ENCODE measurements around the gene TMEM81.

TMEM81 gene

GRCh38 chr1:205057808-205058575, 26.3 kb downstream of the TMEM81 start:
- DNase-seq = no peak

DNA sequence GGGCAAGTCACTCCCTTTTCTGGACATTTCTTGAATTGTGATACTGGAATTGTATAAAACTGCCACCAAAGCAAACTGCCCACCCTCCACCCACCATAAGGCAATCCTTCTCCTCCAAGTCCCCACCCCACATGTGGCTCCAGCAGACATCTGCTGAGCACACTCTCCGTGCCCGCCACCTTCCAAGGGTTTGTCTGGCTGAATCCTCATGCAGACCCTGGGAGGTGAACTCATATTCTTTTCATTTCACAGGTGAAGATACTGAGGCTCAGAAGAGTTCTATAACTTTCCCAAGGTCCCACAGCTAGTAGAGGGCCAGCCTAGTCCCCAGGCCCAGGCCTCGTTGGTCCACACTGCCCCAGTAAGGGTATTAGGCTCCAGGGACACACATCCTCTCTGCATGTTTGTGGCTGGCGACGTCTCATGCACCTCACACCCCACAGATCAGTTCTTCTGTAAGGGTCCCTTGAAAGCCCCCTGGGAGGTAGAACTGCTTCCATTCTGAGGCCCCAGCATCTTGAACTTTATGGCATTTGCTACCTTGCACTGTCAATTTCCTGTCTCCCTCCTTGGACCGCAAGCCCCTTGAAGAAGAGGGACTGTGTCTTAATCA, 27.2 kb downstream of the TMEM81 start:
- DNase-seq = no peak

DNA sequence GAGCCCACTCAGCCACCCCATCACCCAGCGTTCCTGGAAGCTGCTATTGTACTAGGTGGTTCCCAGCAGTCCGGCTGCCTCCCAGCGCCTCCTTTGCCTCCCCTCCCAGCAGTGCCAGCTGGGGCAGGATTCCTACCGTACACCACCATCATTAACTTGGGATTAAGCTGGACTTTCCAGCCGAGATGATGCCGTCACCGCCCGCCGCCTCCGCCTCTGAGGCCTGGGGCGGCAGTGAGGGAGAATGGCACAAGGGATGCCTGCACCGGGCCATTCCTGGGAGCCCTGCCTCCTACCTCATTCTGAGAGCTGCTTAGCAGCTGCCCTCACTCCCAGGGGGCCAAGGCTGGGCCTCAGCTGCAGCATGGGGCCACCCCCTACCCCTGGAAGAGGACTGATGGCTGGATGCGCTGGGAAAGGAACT, 28.1 kb downstream of the TMEM81 start:
- no peak for DNase-seq

GRCh38 chr1:205054013-205054412, 30.2 kb downstream of the TMEM81 start:
- DNase-seq = no peak

DNA sequence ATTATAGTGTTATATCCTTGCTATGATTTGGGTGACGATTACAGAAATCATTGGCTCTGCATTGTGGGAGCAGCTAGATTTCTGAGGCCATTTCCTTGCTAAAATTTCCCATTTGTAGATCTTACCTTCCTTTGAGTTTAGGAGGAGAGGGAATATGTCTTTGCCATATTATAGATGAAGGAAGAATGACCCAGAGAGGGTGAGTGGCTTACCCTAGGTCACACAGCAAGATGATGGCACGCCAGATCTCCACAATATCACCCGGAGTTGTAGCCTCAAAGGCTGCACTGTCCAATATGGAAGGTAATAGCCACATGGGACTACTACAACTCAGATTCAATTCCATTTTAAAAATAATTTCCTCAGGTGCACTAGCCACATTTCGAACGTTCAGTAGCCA, 31.0 kb downstream of the TMEM81 start:
- DNase-seq = no peak

DNA sequence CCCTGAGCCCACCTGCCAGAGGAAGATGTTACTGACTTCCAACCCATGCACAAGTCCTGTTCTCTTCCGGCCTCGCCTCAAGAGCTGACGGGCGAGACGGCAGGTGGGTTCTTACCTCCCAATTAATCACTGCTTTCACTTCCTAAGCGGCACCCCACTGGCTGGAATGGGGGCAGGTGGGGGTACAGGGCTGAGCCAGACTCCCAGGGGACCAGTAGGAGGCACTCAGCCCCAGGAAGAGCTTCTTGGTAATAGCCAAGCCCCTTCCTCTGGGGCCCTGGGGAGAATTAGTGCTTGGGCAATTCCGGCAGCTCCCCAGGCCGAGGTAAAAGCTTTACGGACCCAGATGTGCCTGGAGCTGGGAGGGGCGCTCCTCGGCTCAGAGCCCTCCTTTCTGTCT, 31.6 kb downstream of the TMEM81 start:
- no peak for DNase-seq

- DNase-seq = no peak
Measured at GRCh38 chr1:205049479-205049878, 34.8 kb downstream of the TMEM81 start.

GRCh38 chr1:205048382-205048781, 35.9 kb downstream of the TMEM81 start:
- DNase-seq = no peak

DNA sequence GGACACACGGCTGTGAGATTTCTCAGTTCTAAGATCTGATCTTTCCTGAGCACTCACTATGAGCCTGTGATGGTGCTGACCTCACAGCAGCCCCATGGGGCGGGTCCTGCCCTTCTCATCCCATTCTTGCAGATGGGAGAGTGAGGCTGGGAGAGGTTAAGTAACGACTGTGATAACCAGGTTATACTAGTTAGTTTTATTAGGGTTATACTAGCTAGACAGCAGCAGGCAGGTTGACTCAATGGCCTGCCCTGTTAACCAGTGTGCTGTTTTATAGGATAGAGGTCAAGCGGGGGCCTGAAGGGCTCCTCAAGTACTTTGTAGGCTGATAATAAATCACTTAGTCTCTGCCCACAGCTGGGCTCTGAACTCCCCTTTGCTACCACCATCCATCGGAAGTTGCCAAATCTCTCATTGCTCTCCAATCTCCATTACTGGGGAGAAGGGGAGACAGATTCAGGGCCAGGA, 36.5 kb downstream of the TMEM81 start:
- no peak for DNase-seq

GRCh38 chr1:205046870-205047269, 37.4 kb downstream of the TMEM81 start:
- DNase-seq = no peak

GRCh38 chr1:205045146-205045545, 39.1 kb downstream of the TMEM81 start:
- DNase-seq = no peak

DNA sequence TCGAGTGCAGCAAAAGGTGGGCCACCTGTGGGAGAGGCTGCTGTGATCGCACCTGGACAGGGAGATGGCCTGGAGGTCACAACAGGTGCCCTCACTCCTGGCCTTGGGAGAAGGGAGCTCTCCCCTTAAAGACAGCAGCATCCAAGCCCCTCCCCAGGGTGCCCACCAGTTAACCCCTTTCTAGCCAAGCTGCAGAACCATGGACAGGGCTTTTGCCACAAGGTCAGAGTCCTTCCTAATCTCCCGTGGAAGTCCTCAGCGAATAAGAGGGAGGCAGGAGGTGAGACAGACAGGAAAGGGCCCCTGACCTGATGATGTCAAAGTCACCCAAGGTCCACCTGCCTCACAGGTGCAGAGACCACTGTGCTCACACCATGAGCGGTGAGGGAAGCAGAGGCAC, 39.5 kb downstream of the TMEM81 start:
- no peak for DNase-seq

DNA sequence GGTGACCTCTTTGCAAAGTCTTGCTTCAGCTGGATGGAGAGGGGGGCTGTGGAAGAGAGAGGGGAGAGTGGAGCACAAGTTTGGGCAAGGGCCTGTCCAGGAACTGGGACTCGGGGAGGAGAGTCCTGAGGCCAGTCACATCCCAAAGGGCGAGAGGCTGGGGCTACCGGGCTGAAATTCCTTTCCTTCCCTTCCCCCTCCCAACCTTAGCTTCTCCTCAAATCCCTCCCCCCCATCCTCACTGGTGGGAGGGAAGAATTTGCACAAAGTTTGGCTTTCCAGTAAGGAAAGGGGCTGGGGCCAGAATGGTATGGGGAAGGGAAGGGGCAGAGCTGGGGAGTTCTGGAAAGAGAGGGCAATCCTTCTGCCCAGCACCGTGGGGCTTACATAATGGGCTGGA, 40.4 kb downstream of the TMEM81 start:
- no peak for DNase-seq

DNA sequence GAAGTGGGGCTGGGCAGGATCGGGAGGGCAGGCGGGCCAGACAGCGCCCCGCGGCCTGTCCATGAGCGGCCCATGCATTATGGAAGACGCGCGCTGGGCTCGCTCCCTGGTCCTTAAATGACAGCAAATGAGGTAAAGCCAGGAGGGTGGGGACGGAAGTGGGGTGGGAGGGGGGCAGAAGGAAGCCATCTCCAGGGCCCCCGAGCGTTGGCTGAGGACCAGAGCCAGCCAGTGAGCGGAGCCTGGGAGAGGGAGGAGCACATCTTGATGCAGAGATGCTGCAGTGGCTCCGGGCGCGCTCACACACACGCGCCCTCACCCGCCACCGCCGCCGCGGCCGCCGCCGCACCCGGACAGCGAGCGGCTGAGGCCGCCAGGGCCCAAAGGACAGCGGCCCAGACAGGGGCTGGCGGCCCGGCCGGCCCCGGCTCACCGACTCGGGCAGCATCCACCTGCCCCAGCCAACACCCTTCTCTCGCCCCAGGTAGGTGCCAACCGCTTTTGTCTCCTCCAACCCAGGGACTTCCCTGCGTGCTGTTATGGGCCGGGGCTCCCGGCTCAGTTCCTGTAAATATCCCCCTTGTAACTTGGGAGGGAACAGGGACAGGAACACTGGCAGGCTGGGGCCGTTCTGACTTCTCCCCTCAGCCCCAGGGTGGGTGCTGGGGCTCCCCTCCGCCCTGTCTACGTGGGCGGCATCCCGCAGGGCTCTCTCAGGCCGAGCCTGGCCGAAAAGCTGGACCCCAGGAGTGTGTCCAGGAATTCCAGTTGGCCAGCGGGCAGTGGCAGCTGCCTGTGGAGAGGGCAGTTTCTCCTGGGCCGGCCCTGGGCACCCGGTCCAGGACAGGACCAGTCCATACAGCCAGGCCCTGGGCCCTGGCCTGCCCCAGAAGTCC, 41.1 kb downstream of the TMEM81 start, which contains the start of gene CNTN2:
Gene CNTN2 (plus strand): TSS at position 302 of the 896 bp plus-strand sequence. CDS start 9,974 bp downstream, outside the sequence.
- no peak for DNase-seq

DNA sequence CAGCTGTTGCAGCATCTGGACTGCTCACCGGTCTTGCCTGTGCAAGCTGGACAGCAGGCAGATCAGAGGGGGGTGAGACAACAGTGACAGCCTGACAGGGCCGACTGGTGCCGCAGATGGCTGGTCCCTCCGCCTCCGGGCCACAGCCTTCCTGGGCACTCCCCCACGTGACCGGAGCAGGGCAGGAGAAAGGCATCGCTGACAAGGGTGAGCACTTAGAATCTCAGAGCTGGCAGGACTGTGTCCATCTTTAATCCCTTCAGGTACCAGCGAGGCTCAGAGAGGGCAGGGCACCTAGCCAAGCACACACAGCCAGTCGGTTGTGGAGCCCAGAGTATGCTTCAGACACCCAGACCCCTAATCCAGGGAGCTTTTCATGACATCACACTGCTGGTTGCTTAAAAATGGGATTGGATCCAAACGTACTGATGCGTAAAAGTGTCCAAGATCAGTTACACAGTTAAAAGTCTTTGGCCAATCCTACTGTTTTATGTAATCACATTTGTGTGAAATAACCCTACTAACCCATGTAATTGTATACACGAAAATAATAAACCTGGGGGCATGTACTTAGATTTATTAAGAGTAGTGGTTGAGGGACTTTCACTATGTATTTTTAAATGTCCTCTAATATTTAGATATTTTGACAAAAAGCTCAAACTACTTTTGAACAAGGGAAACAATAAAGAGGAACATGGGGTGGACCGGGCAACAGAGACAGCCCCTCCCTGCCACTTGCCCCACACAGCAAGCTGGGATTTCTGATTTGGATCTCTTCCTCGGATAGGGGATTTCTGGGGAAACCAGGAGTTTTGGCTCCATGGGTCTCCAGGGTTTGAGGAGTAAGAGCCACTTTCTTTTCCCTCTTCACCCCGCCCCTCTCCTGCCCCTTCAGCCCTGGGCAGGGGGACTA, 42.0 kb downstream of the TMEM81 start:
- DNase-seq = no peak

- no peak for DNase-seq
Measured at GRCh38 chr1:205041001-205041715, 43.1 kb downstream of the TMEM81 start.

GRCh38 chr1:205038132-205038786, 46.0 kb downstream of the TMEM81 start:
- DNase-seq = no peak

DNA sequence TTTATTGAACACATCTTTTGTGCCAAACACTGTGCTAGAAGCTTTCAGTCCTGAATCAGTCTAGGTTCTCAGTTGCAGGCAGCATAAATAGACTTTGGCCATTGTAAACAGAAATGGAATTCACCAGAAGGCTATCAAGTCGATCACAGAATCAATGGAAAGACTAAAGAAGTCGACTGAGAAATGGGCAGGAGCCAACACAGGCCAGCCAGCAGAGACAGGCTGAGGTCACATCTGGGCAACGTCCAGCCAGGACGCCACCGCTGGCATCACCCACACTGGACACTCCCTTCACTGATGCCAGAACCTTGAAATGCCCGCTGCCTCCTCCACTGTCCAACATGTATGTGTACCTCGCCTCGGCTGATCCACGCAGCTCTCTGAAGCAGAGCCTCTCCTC, 46.7 kb downstream of the TMEM81 start:
- DNase-seq = no peak
